Measurements from ENCODE around the gene OR2T10. TPM values are rescaled to one million over a fixed set of nuclear protein-coding genes. Genes with fewer than 3 reads are reported as not detected.
"Not testable (repeated sequence)": the region's sequence is repeated elsewhere in the genome, so short reads cannot be mapped to it uniquely, and the experiment has no call there.

OR2T10 gene
- total and polyA plus RNA-seq, 12 donors: not detected

- DNase-seq (no peak), ATAC-seq (no peak)
- no peak for TF ChIP-seq CTCF (IDR thresholded peaks at IDR 0.05)
- Histone ChIP-seq H3K4me1 (no peaks in the 10 kb centered on the region), H3K4me3 (no peak overlapping the region), H3K27ac (no peak overlapping the region), H3K9me3 (no peaks in the 10 kb centered on the region), H3K36me3 (no peaks in the 10 kb centered on the region), H3K27me3 (no peaks in the 10 kb centered on the region)
- WGBS, 2 donors: 72 to 79% methylated on average over 3 of the region's 3 CpGs
- intact Hi-C loops (cut with DNase I): no loop called here
Observed at GRCh38 chr1:248589334-248589733, 8.2 kb downstream of the OR2T10 start.

- 74 to 75% methylated on average over 3 of the region's 3 CpGs for WGBS, 2 donors
- H3K27ac ChIP-seq: no peak overlapping the region
- H3K4me3 ChIP-seq: no peak overlapping the region
- H3K9me3 ChIP-seq: no peaks in the 10 kb centered on the region
- H3K27me3 ChIP-seq: no peaks in the 10 kb centered on the region
- DNase-seq: no peak
- no peaks in the 10 kb centered on the region for H3K36me3 ChIP-seq
- no peaks in the 10 kb centered on the region for H3K4me1 ChIP-seq
- intact Hi-C loops (cut with DNase I): no loop called here
- no peak for ATAC-seq
- TF ChIP-seq CTCF (IDR thresholded peaks at IDR 0.05): no peak
Observed at GRCh38 chr1:248585266-248585665, 12.2 kb downstream of the OR2T10 start.

GRCh38 chr1:248576260-248576980, 21.1 kb downstream of the OR2T10 start:
- DNase-seq (no peak), ATAC-seq (no peak)
- Histone ChIP-seq H3K9me3 (peaks cover 0 to 8% (median 0%) of the 10 kb centered on the region in 11 donors), H3K36me3 (no peaks in the 10 kb centered on the region), H3K27ac (no peak overlapping the region), H3K4me3 (no peak overlapping the region), H3K27me3 (no peaks in the 10 kb centered on the region), H3K4me1 (no peaks in the 10 kb centered on the region)
- WGBS, 2 donors: 77 to 79% methylated on average over 9 of the region's 9 CpGs
- TF ChIP-seq CTCF (IDR thresholded peaks at IDR 0.05): no peak
- intact Hi-C loops (cut with DNase I): no loop called here

- H3K27me3 ChIP-seq; H3K4me3 ChIP-seq; H3K36me3 ChIP-seq; H3K27ac ChIP-seq; intact Hi-C loops (cut with DNase I); DNase-seq; H3K9me3 ChIP-seq; ATAC-seq; H3K4me1 ChIP-seq: not testable (repeated sequence)
- 81 to 87% methylated on average over 3 of the region's 3 CpGs for WGBS, 2 donors
Observed at GRCh38 chr1:248574657-248575056, 22.8 kb downstream of the OR2T10 start, which contains the start of gene OR2T34. Gene OR2T34 (minus strand): TSS chr1:248574757. CDS start chr1:248574757, 0 bp downstream.

GRCh38 chr1:248573856-248574255, 23.6 kb downstream of the OR2T10 start:
- H3K4me3 ChIP-seq; intact Hi-C loops (cut with DNase I); DNase-seq; H3K4me1 ChIP-seq; H3K27me3 ChIP-seq; ATAC-seq; H3K27ac ChIP-seq; H3K36me3 ChIP-seq; H3K9me3 ChIP-seq: not testable (repeated sequence)
- WGBS, 2 donors: 77 to 86% methylated on average over 2 to 5 of the region's 8 CpGs

GRCh38 chr1:248572049-248572448, 25.5 kb downstream of the OR2T10 start:
- H3K9me3 ChIP-seq; H3K27me3 ChIP-seq; H3K4me3 ChIP-seq; H3K27ac ChIP-seq; H3K36me3 ChIP-seq; DNase-seq; intact Hi-C loops (cut with DNase I); ATAC-seq; H3K4me1 ChIP-seq: not testable (repeated sequence)
- no CpG with 5 or more reads among the region's 1 CpG for WGBS, 2 donors

GRCh38 chr1:248570811-248571210, 26.7 kb downstream of the OR2T10 start:
- DNase-seq; H3K9me3 ChIP-seq; H3K27me3 ChIP-seq; H3K4me3 ChIP-seq; H3K36me3 ChIP-seq; ATAC-seq; H3K4me1 ChIP-seq; intact Hi-C loops (cut with DNase I); H3K27ac ChIP-seq: not testable (repeated sequence)
- 78 to 84% methylated on average over 3 of the region's 3 CpGs for WGBS, 2 donors

GRCh38 chr1:248569049-248569448, 28.5 kb downstream of the OR2T10 start:
- 21 to 59% methylated on average over 2 of the region's 2 CpGs for WGBS, 2 donors
- H3K27me3 ChIP-seq; intact Hi-C loops (cut with DNase I); H3K27ac ChIP-seq; DNase-seq; H3K9me3 ChIP-seq; H3K36me3 ChIP-seq; ATAC-seq; H3K4me3 ChIP-seq; H3K4me1 ChIP-seq: not testable (repeated sequence)
